GM21737 (cell line): ENCODE results near the gene ARIH2.

Experiments used
- ATAC-seq: cut with Tn5 transposase; IDR thresholded peaks from one replicate; pipeline ENCODE4 v1.9.1; 2021; ENCODE audit warnings: mild to moderate bottlenecking, moderate library complexity; ENCODE audit not compliant: unreplicated experiment

Gene ARIH2

DNA sequence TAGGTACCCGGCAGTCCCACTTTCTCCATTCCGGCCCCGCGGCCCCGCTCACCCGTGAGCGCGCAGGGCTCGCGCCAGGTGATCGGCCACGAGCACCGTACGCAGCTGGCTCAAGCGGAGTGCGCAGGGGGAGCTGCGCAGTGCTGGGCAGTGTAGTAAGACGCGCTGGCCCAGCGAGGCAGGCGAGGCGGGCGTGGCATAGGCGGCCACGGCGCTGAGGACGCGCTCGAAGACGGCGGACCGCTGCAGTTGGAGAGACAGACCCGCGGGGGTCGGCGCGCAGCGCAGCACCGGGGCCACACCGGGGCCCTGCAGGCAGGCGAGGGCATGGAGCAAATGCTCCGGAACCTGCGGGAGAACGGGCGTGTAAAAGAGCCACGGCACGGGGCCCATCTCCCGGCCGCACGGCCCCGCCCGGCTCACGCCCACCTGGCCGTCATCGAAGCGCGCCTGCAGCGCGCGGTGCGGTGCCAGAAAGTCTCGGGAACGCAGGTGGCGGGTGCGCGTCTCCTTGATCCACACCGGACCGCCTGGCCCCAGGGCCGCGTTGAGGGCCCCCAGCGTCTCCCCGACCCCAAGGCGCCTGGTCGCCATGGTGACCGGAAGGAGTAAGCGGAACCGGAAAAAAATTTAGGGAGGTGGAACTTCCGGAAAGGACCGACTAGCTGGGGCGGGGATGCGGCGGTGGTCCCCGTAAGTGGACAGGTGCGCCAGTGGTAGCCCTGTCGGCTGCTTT is 99.5 kb downstream of the ARIH2 start, which contains the start of gene DALRD3:
TSS of gene DALRD3 (minus strand) at position 610 of the 736 bp plus-strand sequence. CDS start at position 594, 16 bp downstream.
- ATAC-seq, result no peak

DNA sequence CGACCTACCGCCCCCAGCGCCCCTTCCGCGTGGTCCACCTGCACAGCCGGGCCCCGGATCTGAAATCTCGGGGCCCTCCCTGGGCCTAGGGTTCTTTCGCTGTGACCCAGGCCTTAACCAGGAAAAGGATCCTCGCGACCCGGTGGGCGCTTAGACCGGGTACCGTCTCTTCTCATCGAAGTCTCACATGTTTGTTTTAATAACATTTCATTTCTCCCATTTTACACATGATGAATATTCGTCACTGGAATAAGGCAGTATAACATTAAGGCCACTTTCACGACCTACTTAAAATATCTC is 100.0 kb downstream of the ARIH2 start:
- ATAC-seq, result no peak

- ATAC-seq, result no peak
Measured at GRCh38 chr3:49019941-49020329, 101.3 kb downstream of the ARIH2 start.

DNA sequence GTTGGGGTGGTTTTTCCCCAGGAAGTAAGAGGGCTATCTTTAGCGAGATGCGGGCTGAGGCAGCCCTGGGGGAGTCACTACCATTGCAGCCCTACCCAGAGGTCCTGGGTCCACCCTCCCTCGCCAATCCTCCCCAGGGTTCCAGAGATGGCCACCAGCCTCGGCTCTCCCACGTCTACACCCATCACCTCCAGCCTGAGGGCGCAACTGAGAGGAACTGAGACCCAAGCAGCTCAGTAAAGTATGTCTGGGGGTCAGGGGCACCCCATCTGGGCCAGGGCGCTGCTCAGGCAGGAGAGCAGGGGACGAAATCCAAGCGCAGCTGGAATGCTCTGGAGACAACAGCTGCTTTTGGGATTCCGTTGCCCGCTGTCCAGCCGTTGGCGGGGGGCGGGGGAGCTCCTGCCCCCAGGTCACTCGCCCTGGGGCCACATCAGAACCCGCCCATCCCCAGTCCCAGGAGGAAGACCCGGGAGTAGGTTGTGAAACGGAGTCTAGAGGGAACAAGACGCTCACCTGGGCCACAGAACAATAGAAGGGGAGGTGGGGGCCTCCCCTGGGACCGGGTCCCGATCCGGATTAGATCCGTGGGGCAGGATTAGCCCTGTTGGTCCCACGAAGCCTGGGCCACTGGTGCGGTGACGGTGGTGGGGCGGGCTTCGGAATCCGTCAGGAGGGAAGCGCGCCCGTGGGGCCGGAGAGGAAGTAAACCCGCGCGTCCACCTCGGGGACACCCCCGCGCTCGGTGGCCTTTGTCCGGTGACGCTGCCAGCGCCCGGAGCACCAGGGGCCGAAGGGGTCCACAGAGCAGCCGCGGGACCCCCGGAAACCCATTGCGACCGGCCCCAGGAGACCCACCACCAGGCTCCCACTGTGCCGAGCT is 101.9 kb downstream of the ARIH2 start:
- ATAC-seq, result peak; percentile 2

DNA sequence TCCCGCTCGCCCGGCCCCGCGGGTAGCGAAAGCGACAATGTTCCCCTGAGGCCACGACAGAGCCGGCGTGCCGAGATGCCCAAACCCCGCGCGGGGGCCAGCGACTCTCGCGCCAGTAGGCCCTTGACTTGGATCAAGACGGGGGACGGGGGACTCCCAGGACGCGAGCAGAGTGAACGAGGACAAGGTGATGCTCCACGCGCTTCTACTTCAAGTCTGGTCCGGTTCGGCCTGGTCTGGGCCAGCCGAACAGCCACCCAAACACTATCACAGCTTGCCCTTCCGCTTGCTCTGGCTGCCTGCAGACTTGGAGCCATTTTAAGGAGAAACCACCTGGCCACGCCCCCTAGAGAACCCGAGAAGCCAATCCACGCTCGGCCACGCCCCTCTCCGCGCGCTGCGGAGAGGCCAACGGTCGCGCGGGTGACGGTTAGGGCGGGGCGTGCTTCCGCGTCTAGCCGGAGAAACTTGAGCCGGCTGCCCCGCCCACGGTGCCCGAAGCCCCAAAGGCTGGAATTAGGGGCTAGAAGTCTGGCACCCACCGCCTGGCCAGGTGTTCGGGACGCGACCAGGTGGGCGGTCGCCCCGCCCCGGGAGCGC is 102.7 kb downstream of the ARIH2 start:
- ATAC-seq, result peak; percentile 42

DNA sequence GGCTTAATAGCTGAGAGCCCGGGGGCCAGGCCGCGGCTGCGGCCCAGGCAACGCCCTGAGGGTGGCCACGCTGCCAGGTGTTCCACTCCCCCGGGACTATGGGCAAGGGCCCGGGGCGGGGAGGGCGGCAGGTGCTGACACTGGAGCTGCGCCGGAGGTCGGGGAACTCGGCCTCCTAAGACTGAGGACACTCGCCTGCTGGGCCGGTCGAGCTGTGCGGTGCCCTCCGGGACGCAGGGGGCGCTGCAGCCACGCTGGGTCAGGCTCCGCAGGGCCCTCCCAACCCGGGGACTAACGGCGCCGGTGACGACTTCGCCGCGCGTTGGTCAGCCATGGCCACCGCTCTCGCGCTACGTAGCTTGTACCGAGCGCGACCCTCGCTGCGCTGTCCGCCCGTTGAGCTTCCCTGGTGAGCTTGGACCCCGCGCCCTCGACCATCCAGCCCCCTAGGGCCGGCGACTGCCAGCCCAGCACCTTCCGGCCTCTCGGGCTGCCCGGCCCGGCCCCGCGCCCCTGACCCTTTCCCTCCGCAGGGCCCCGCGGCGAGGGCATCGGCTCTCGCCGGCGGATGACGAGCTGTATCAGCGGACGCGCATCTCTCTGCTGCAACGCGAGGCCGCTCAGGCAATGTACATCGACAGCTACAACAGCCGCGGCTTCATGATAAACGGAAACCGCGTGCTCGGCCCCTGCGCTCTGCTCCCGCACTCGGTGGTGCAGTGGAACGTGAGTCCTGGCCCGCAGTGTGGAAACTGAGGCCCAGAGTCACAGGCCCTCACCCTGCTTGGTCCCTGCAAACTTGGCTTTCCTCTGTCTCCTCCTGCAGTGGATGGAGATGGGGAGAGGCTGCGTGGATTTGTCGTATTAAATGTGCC is 103.4 kb downstream of the ARIH2 start, which contains the start of gene NDUFAF3:
TSS of gene NDUFAF3 (plus strand) at position 309 of the 875 bp plus-strand sequence. CDS start at position 333, 24 bp downstream.
- peak; percentile 53 for ATAC-seq

DNA sequence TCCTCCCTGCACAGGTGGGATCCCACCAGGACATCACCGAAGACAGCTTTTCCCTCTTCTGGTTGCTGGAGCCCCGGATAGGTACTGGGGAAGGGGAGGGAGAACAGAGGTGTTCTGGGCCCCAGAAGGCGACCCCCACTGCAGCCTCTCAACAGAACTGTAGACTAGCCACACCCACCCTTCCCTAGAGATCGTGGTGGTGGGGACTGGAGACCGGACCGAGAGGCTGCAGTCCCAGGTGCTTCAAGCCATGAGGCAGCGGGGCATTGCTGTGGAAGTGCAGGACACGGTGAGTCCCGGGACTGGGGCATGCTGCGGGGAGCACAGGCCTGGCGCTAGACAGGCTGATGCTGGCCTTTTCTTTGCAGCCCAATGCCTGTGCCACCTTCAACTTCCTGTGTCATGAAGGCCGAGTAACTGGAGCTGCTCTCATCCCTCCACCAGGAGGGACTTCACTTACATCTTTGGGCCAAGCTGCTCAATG is 104.1 kb downstream of the ARIH2 start:
- ATAC-seq, result no peak

GRCh38 chr3:49023775-49024174 is 105.1 kb downstream of the ARIH2 start:
- ATAC-seq, result no peak

GRCh38 chr3:49024449-49024848 is 105.8 kb downstream of the ARIH2 start:
- no peak for ATAC-seq

DNA sequence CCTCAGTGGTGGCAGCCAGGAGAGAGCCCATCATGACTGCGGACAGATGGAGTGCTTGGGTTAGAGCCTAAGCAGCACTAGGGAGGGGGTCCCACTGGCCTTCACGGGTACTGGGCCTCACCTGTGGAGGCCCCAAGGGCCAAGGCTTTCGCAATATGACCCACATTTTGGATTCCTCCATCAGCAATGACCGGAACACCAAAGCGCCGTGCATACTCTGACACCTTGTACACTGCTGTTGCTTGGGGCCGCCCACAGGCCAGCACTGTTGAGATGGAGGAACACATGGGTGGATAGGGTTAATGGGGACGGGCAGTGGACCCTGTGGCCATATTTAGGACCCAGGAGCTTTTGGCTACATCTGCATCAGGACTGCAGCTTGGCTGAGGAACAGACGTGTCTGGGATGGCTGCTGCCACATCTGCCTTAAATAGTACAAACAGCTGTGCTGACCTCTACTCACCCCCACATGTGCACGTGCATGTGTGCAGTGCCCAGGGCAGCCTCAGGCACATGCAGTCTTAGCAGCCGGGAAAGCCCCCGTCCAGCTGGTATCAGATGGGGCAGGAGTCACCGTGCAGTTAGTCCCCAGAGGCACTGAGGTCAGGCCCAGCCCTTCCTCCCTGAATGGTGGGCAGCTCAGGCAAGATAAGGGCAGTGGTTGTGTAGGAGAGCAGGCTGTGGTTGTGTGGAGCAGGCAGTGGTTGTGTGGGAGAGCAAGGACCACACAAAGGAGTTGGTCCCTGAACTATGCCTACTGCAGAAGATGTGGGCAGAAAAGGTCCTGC is 106.6 kb downstream of the ARIH2 start:
- no peak for ATAC-seq

- ATAC-seq, result no peak
Measured at GRCh38 chr3:49025793-49026520, 107.3 kb downstream of the ARIH2 start.

DNA sequence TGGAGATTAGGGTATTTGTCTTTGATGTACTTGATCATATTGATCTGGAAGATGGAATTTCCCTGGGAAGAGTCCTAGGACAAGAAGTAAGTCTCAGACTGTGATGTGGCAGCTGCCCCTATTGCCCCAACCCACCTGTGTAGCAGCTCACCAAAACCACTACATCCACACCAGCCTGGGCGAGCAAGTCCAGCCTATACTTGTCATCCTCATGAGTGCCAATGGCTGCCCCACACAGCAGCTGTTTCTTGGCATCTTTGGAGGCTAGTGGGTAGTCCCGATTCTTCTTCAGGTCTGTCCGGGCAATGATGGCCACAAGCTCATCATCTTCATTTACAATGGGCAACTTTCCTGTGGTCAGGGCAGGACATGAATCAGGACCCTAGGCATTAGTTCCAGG is 107.9 kb downstream of the ARIH2 start:
- no peak for ATAC-seq

- ATAC-seq, result no peak
Measured at GRCh38 chr3:49027634-49028033, 109.0 kb downstream of the ARIH2 start.

- no peak for ATAC-seq
Measured at GRCh38 chr3:49028298-49028672, 109.6 kb downstream of the ARIH2 start.

GRCh38 chr3:49028673-49029562 is 110.3 kb downstream of the ARIH2 start, which contains the start of gene IMPDH2:
Gene IMPDH2 (minus strand): TSS chr3:49029398. CDS start chr3:49029350, 48 bp downstream.
- peak; percentile 82 for ATAC-seq

DNA sequence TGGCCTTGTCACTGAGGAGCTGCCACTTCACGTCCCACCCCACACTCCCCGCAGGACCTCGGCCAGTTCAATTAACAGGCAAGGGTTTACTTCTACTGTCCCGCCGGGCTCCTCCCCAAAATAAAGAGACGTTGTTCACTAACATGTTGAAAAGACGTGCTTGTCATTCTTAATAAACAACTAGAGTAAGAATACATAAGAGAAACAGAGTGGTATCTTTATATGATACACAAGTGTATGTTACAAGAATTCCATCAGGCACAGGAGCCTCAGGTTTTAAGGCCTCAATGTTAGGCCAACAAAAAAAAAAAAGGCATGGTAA is 110.9 kb downstream of the ARIH2 start:
- no peak for ATAC-seq

DNA sequence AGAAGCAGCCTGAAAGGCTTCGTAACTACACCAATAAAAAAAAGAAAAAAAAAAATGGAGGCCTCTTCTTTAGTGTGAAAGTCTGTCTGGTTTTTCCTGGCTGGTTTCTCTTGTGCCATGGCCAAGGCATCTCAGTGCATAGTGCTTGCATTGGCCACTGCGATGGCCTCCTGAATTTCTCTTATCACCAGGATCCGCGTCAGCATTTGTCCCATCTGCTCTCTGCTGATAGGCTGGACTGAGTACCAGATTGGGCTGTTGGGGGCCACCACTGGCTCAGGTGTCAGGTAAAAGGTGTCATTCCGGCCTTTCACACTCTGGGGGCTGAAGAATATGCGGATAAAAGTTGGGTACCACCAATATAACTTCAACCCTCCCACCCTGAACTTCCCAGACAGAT is 111.7 kb downstream of the ARIH2 start:
- no peak for ATAC-seq

GRCh38 chr3:49032646-49033304 is 114.1 kb downstream of the ARIH2 start:
- no peak for ATAC-seq
